GM19240 (cell line): ENCODE measurements around the gene EHMT1.
"Not testable (repeated sequence)": the region's sequence is repeated elsewhere in the genome, so short reads cannot be mapped to it uniquely, and the experiment has no call there.

Source experiments
- DNase-seq: peaks from one replicate; pipeline ENCODE4 v3.0.0; 2011; ENCODE audit warnings: low spot score; ENCODE audit not compliant: insufficient read length

Gene EHMT1

GRCh38 chr9:137880976-137881530, 262.2 kb downstream of the EHMT1 start:
- DNase-seq = no peak

GRCh38 chr9:137881591-137882505, 263.0 kb downstream of the EHMT1 start:
- no peak for DNase-seq

GRCh38 chr9:137882506-137882821, 263.7 kb downstream of the EHMT1 start:
- DNase-seq = no peak

- not testable (repeated sequence) for DNase-seq
Measured at GRCh38 chr9:137883977-137884376, 265.2 kb downstream of the EHMT1 start.

- DNase-seq = not testable (repeated sequence)
Measured at GRCh38 chr9:137884547-137884946, 265.7 kb downstream of the EHMT1 start.

GRCh38 chr9:137885121-137885520, 266.3 kb downstream of the EHMT1 start:
- DNase-seq = not testable (repeated sequence)
